Liver (tissue), 9 donors: Measurements from ENCODE around the gene CROCC2. TPM values are rescaled to one million over a fixed set of nuclear protein-coding genes. Genes with fewer than 3 reads are reported as not detected.
A peak's percentile ranks its signal among the peaks of the same experiment; 100 is the strongest.

Experiments
- DNase-seq: peaks from one replicate; pipeline ENCODE4 v3.0.0-alpha.2; 2017; ENCODE audit warnings: low spot score
- H3K27ac ChIP-seq, 2 donors: one replicate each; pipeline ENCODE4 v1.7.0; 2013; ENCODE audit warnings: inconsistent platforms in 2 of 2, low read length in 2 of 2, control low read depth in 1 of 2, low read depth in 1 of 2, mild to moderate bottlenecking in 1 of 2
- H3K27me3 ChIP-seq, 4 donors: one replicate each; pipeline versions ENCODE4 v1.6.1 to v1.7.0; 2013; ENCODE audit warnings: low read length in 3 of 4, inconsistent platforms in 1 of 4, mild to moderate bottlenecking in 1 of 4, moderate library complexity in 1 of 4; ENCODE audit not compliant: control insufficient read depth in 4 of 4, insufficient read depth in 4 of 4
- H3K36me3 ChIP-seq, 4 donors: one replicate each; pipeline versions ENCODE4 v1.6.1 to v1.7.0; 2013; ENCODE audit warnings: low read length in 3 of 4, mild to moderate bottlenecking in 3 of 4, low read depth in 1 of 4, moderate library complexity in 1 of 4; ENCODE audit not compliant: control insufficient read depth in 4 of 4, insufficient read depth in 3 of 4
- H3K4me1 ChIP-seq, 4 donors: one replicate each; pipeline versions ENCODE4 v1.6.1 to v1.7.0; 2013; ENCODE audit warnings: low read length in 3 of 4, mild to moderate bottlenecking in 3 of 4, moderate library complexity in 1 of 4; ENCODE audit not compliant: control insufficient read depth in 4 of 4, insufficient read depth in 4 of 4
- H3K4me3 ChIP-seq, 3 donors: one replicate each; pipeline versions ENCODE4 v1.6.1 to v1.7.0; 2013; ENCODE audit warnings: low read length in 3 of 3, control low read depth in 1 of 3, low read depth in 1 of 3, mild to moderate bottlenecking in 1 of 3
- H3K9ac ChIP-seq, 2 donors: one replicate each; pipeline ENCODE4 v1.7.0; 2013; ENCODE audit warnings: low read length in 2 of 2, mild to moderate bottlenecking in 2 of 2, moderate library complexity in 2 of 2, control low read depth in 1 of 2, low read depth in 1 of 2
- H3K9me3 ChIP-seq, 4 donors: one replicate each; pipeline versions ENCODE4 v1.6.1 to v1.7.0; 2013; ENCODE audit warnings: low read length in 3 of 4; ENCODE audit not compliant: control insufficient read depth in 4 of 4
- ATF3 ChIP-seq: IDR thresholded peaks from 2 replicates; pipeline ENCODE4 v1.6.1; 2016; ENCODE audit warnings: antibody characterized with exemption
- CTCF ChIP-seq: fragments of 150-350 bp; IDR thresholded peaks from 2 replicates; pipeline ENCODE4 v1.5.1; 2017; ENCODE audit warnings: improper control_type of control experiment, low read depth, low read length; ENCODE audit not compliant: missing input control
- EGR1 ChIP-seq, 2 donors: IDR thresholded peaks; 2 replicates each; pipeline ENCODE4 v1.6.1; 2016 to 2018; ENCODE audit warnings: antibody characterized with exemption in 2 of 2, low read depth in 2 of 2
- FOXA1 ChIP-seq: IDR thresholded peaks from 2 replicates; pipeline ENCODE4 v1.6.1; 2016; ENCODE audit warnings: antibody characterized with exemption
- FOXA2 ChIP-seq: IDR thresholded peaks from 2 replicates; pipeline ENCODE4 v1.6.1; 2016; ENCODE audit warnings: antibody characterized with exemption
- GABPA ChIP-seq, 2 donors: IDR thresholded peaks in 1 of 2; conservative IDR thresholded peaks in 1 of 2; 2 replicates each; pipeline ENCODE4 v1.6.1; 2016; ENCODE audit warnings: antibody characterized with exemption in 2 of 2, mild to moderate bottlenecking in 1 of 2, moderate library complexity in 1 of 2
- HNF4A ChIP-seq, 2 donors: conservative IDR thresholded peaks; 2 replicates each; pipeline ENCODE4 v1.6.1; 2016; ENCODE audit warnings: antibody characterized with exemption in 2 of 2, mild to moderate bottlenecking in 2 of 2
- HNF4G ChIP-seq: IDR thresholded peaks from 2 replicates; pipeline ENCODE4 v1.6.1; 2016; ENCODE audit warnings: antibody characterized with exemption
- JUND ChIP-seq, 2 donors: IDR thresholded peaks; 2 replicates each; pipeline ENCODE4 v1.6.1; 2016; ENCODE audit warnings: antibody characterized with exemption in 2 of 2
- MAX ChIP-seq: IDR thresholded peaks from 2 replicates; pipeline ENCODE4 v1.6.1; 2016; ENCODE audit warnings: antibody characterized with exemption
- NR2F2 ChIP-seq: IDR thresholded peaks from 2 replicates; pipeline ENCODE4 v1.6.1; 2016; ENCODE audit warnings: antibody characterized with exemption
- RAD21 ChIP-seq, 2 donors: IDR thresholded peaks; 2 replicates each; pipeline ENCODE4 v1.6.1; 2016; ENCODE audit warnings: antibody characterized with exemption in 2 of 2, mild to moderate bottlenecking in 2 of 2
- REST ChIP-seq: IDR thresholded peaks from 2 replicates; pipeline ENCODE4 v1.6.1; 2016; ENCODE audit warnings: antibody characterized with exemption, mild to moderate bottlenecking
- RXRA ChIP-seq, 2 donors: IDR thresholded peaks; 2 replicates each; pipeline ENCODE4 v1.6.1; 2017 to 2018; ENCODE audit warnings: antibody characterized with exemption in 2 of 2, mild to moderate bottlenecking in 1 of 2
- SP1 ChIP-seq: IDR thresholded peaks from 2 replicates; pipeline ENCODE4 v1.6.1; 2018; ENCODE audit warnings: antibody characterized with exemption, mild to moderate bottlenecking
- TAF1 ChIP-seq: conservative IDR thresholded peaks from 2 replicates; pipeline ENCODE4 v1.6.1; 2016; ENCODE audit warnings: antibody characterized with exemption, mild to moderate bottlenecking
- YY1 ChIP-seq: IDR thresholded peaks from 2 replicates; pipeline ENCODE4 v1.6.1; 2016; ENCODE audit warnings: antibody characterized with exemption, mild to moderate bottlenecking
- ZBTB33 ChIP-seq: IDR thresholded peaks from 2 replicates; pipeline ENCODE4 v1.6.1; 2016; ENCODE audit warnings: antibody characterized with exemption
- WGBS: extraction: QIAGEN DNeasy Blood & Tissue Kit; methylation state at CpG from one replicate; pipeline ENCODE4 v1.1.7; 2013; 5-methylcytosine and 5-hydroxymethylcytosine counted together
- polyA plus RNA-seq, 2 donors: library from polyadenylated mRNA; stranded (reverse) in 1 of 2; unstranded in 1 of 2; fragments of 200-250 nt in 1 of 2; fragments of >200 nt in 1 of 2; fragmentation: Nextera tagmentation in 1 of 2; extraction: Ambion mirVana in 1 of 2; gene quantifications; one replicate each; pipeline versions ENCODE4 v1.2.1 to v1.2.3, GENCODE V29; 2013 to 2015
- total RNA-seq, 2 donors: library from RNA; depleted of rRNA; stranded (reverse); fragments of >200 nt; gene quantifications; one replicate each; pipeline ENCODE4 v1.2.3, GENCODE V29; 2014
- donor health status: healthy.
- donor health status: healthy.
- donor health status: healthy.
- donor health status: healthy.
- donor health status: healthy.

Gene CROCC2
- total and polyA plus RNA-seq, 4 donors, result under 0.01 to 0.13 (median 0.05) TPM

GRCh38 chr2:240986787-240987411, 80.8 kb downstream of the CROCC2 start:
- peak overlapping the region; percentile 70 to 82 for H3K27ac ChIP-seq

GRCh38 chr2:240987588-240987987, 81.5 kb downstream of the CROCC2 start:
- 46% methylated on average over 6 of the region's 6 CpGs for WGBS
- Histone ChIP-seq H3K9me3 (no peaks in the 10 kb centered on the region), H3K27ac (peak overlapping the region; percentile 70 to 82), H3K9ac (peak overlapping the region; percentile 6 to 11), H3K4me1 (peaks cover 28 to 63% (median 55%) of the 10 kb centered on the region in 4 donors), H3K36me3 (no peaks in the 10 kb centered on the region), H3K4me3 (no peak overlapping the region), H3K27me3 (no peaks in the 10 kb centered on the region)
- no peak for DNase-seq
- no peak for TF ChIP-seq EGR1 (IDR thresholded peaks at IDR 0.05; ENCODE audit: low read depth in 2 of 2)
- TF ChIP-seq CTCF, result no peak
- TF ChIP-seq REST, result peak; percentile 22
- no peak for TF ChIP-seq ZBTB33
- TF ChIP-seq FOXA2, result peak; percentile 32
- TF ChIP-seq HNF4G, result no peak
- TF ChIP-seq GABPA (IDR thresholded peaks at IDR 0.05 in 1 of 2, conservative IDR thresholded peaks at IDR 0.05 in 1 of 2), result no peak
- no peak for TF ChIP-seq TAF1
- peak; percentile 50 for TF ChIP-seq NR2F2
- no peak for TF ChIP-seq JUND (IDR thresholded peaks at IDR 0.05)
- TF ChIP-seq HNF4A (conservative IDR thresholded peaks at IDR 0.05), result peak; percentile 67 to 69
- no peak for TF ChIP-seq ATF3
- TF ChIP-seq MAX, result no peak
- peak; percentile 85 to 95 for TF ChIP-seq RXRA (IDR thresholded peaks at IDR 0.05)
- TF ChIP-seq FOXA1, result no peak
- peak; percentile 0 for TF ChIP-seq YY1
- TF ChIP-seq RAD21 (IDR thresholded peaks at IDR 0.05), result peak in 1 of 2 donors; percentile 15
- TF ChIP-seq SP1, result peak; percentile 88

More at GRCh38 chr2:240986787-240987411, 80.8 kb downstream of the CROCC2 start:
- H3K27me3 ChIP-seq, result no peaks in the 10 kb centered on the region
- TF ChIP-seq ATF3 (peak; percentile 94), GABPA (IDR thresholded peaks at IDR 0.05 in 1 of 2, conservative IDR thresholded peaks at IDR 0.05 in 1 of 2) (peak in 1 of 2 donors; percentile 17), JUND (IDR thresholded peaks at IDR 0.05) (peak in 1 of 2 donors; percentile 10), TAF1 (no peak), RXRA (IDR thresholded peaks at IDR 0.05) (no peak), EGR1 (IDR thresholded peaks at IDR 0.05; ENCODE audit: low read depth in 2 of 2) (peak in 1 of 2 donors; percentile 33)
- WGBS, result 13% methylated on average over 11 of the region's 11 CpGs
- H3K9ac ChIP-seq, result peak overlapping the region; percentile 9 to 17
- no peaks in the 10 kb centered on the region for H3K9me3 ChIP-seq
- no peak for DNase-seq
- no peak overlapping the region for H3K4me3 ChIP-seq
- no peaks in the 10 kb centered on the region for H3K36me3 ChIP-seq
- peaks cover 28 to 66% (median 55%) of the 10 kb centered on the region in 4 donors for H3K4me1 ChIP-seq
